ENCODE measurements around the gene CTDSP2.

The CTDSP2 gene

GRCh38 chr12:57813111-57813970 lies 33.2 kb downstream of the CTDSP2 start:
- DNase-seq, result no peak

- peak; percentile 68 to 80 for DNase-seq
Observed at GRCh38 chr12:57811028-57811755, 35.3 kb downstream of the CTDSP2 start.

- no peak for DNase-seq
Observed at GRCh38 chr12:57810450-57810849, 36.1 kb downstream of the CTDSP2 start.

GRCh38 chr12:57809425-57809824 lies 37.1 kb downstream of the CTDSP2 start:
- no peak for DNase-seq

- DNase-seq, result no peak
Observed at GRCh38 chr12:57808351-57808750, 38.2 kb downstream of the CTDSP2 start.

GRCh38 chr12:57807285-57807684 lies 39.2 kb downstream of the CTDSP2 start:
- DNase-seq, result no peak

GRCh38 chr12:57806677-57807076 lies 39.9 kb downstream of the CTDSP2 start:
- no peak for DNase-seq

GRCh38 chr12:57803319-57803893 lies 43.1 kb downstream of the CTDSP2 start:
- DNase-seq, result peak; percentile 43 to 65

- DNase-seq, result no peak
Observed at GRCh38 chr12:57802607-57803006, 43.9 kb downstream of the CTDSP2 start.

- no peak for DNase-seq
Observed at GRCh38 chr12:57800965-57801364, 45.6 kb downstream of the CTDSP2 start.

- no peak for DNase-seq
Observed at GRCh38 chr12:57797933-57798332, 48.6 kb downstream of the CTDSP2 start.

- no peak for DNase-seq
Observed at GRCh38 chr12:57796996-57797395, 49.5 kb downstream of the CTDSP2 start.

GRCh38 chr12:57795354-57795753 lies 51.2 kb downstream of the CTDSP2 start:
- no peak for DNase-seq

GRCh38 chr12:57793920-57794319 lies 52.6 kb downstream of the CTDSP2 start:
- no peak for DNase-seq

- DNase-seq, result no peak
Observed at GRCh38 chr12:57783861-57784260, 62.7 kb downstream of the CTDSP2 start.

GRCh38 chr12:57783466-57783801 lies 63.1 kb downstream of the CTDSP2 start:
- DNase-seq, result no peak

GRCh38 chr12:57782608-57783465 lies 63.7 kb downstream of the CTDSP2 start, which contains the start of gene TSFM:
Gene TSFM, plus strand, starts transcription at chr12:57782787. Its CDS starts 15 bp downstream, at chr12:57782802.
- DNase-seq, result peak; percentile 93 to 94

GRCh38 chr12:57782243-57782607 lies 64.3 kb downstream of the CTDSP2 start:
- no peak for DNase-seq

GRCh38 chr12:57781801-57782200 lies 64.7 kb downstream of the CTDSP2 start:
- no peak for DNase-seq

GRCh38 chr12:57781244-57781643 lies 65.3 kb downstream of the CTDSP2 start:
- DNase-seq, result no peak

- no peak for DNase-seq
Observed at GRCh38 chr12:57780284-57780897, 66.1 kb downstream of the CTDSP2 start.

- DNase-seq, result no peak
Observed at GRCh38 chr12:57779736-57780135, 66.8 kb downstream of the CTDSP2 start.
